Pulmonary artery endothelial cell (primary cell): Measurements from ENCODE around the gene DEFB125. TPM values are rescaled to one million over a fixed set of nuclear protein-coding genes. Genes with fewer than 3 reads are reported as not detected.

Experiments used
- DNase-seq: peaks from one replicate; pipeline ENCODE4 v3.0.0-alpha.2; 2011; ENCODE audit warnings: low read depth, low spot score
- total RNA-seq: library from RNA; depleted of rRNA; stranded (reverse); fragments of >200 nt; gene quantifications from 2 replicates; pipeline ENCODE4 v1.2.3, GENCODE V29; 2014

DEFB125 gene
- total RNA-seq, 1 donor from 2014 or later: not detected

DNA sequence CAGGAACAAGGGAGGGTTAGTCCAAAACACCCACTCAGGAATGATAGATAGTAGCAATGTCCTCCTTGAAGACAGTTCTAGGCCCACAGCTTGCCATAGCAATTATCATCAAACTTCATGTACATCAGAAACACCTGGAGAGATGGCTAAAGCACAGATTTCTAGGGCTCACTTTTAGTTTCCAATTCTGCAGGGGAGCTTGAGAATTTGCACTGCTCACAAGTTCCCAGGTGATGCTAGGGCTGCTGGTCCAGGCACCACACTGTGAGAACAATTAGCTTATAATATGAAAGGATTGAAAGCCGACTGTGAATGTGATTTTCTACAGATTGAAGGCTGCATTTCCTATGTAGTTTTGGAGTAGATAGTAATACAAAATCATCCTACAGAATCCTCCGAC is 58.4 kb downstream of the DEFB125 start:
- no peak for DNase-seq

Other genes with a start within 250 kb of the DEFB125 start
- not detected in 2 replicates for gene DEFB126, start 54.9 kb downstream of the DEFB125 start, total RNA-seq
- not detected in 2 replicates for gene DEFB127, start 69.8 kb downstream of the DEFB125 start, total RNA-seq
- gene DEFB128, start 102.0 kb downstream of the DEFB125 start, total RNA-seq: not detected in 2 replicates
- gene DEFB129, start 139.6 kb downstream of the DEFB125 start, total RNA-seq: not detected in 2 replicates
- gene DEFB132, start 170.1 kb downstream of the DEFB125 start, total RNA-seq: not detected in 2 replicates
- gene C20orf96, start 203.1 kb downstream of the DEFB125 start, total RNA-seq: 2.3 and 3.0 TPM in 2 replicates
- gene ZCCHC3, start 209.9 kb downstream of the DEFB125 start, total RNA-seq: 19.0 and 25.6 TPM in 2 replicates
- gene SOX12, start 237.9 kb downstream of the DEFB125 start, total RNA-seq: 4.3 and 5.6 TPM in 2 replicates